Osteoblast (primary cell): Measurements from ENCODE around the gene AP2A1. TPM values are rescaled to one million over a fixed set of nuclear protein-coding genes. Genes with fewer than 3 reads are reported as not detected.

Experiments used
- DNase-seq: peaks from one replicate; pipeline ENCODE4 v3.0.0; 2011; ENCODE audit warnings: low spot score, mixed read lengths; ENCODE audit not compliant: insufficient read length; ENCODE audit errors: missing footprints
- H2AFZ ChIP-seq: 2 replicates; pipeline ENCODE4 v1.6.0; 2011; ENCODE audit warnings: mild to moderate bottlenecking, low read length
- H3K27ac ChIP-seq: 2 replicates; pipeline ENCODE4 v1.5.1; 2011; ENCODE audit warnings: mild to moderate bottlenecking, low read depth, low read length, moderate library complexity
- H3K27me3 ChIP-seq: 2 replicates; pipeline ENCODE4 v1.6.0; 2012; ENCODE audit warnings: mild to moderate bottlenecking, control low read depth, inconsistent platforms, low read length, moderate library complexity; ENCODE audit not compliant: insufficient read depth
- H3K36me3 ChIP-seq: 2 replicates; pipeline ENCODE4 v1.5.1; 2011; ENCODE audit warnings: mild to moderate bottlenecking, low read length, control low read depth, moderate library complexity; ENCODE audit not compliant: insufficient read depth
- H3K4me1 ChIP-seq: 2 replicates; pipeline ENCODE4 v1.5.1; 2011; ENCODE audit warnings: mild to moderate bottlenecking, low read length, control low read depth, moderate library complexity; ENCODE audit not compliant: insufficient read depth
- H3K4me2 ChIP-seq: 2 replicates; pipeline ENCODE4 v1.6.0; 2011; ENCODE audit warnings: mild to moderate bottlenecking, low read length; ENCODE audit not compliant: insufficient read depth
- H3K4me3 ChIP-seq: fragments of 200-600 bp; sonication (generic); 3 replicates; pipeline ENCODE4 v1.5.1; 2012; ENCODE audit warnings: mild to moderate bottlenecking, low read length, inconsistent platforms; ENCODE audit not compliant: insufficient read depth
- H3K79me2 ChIP-seq: 2 replicates; pipeline ENCODE4 v1.6.0; 2012; ENCODE audit warnings: mild to moderate bottlenecking, low read length, control low read depth, inconsistent platforms; ENCODE audit not compliant: insufficient read depth
- H3K9me3 ChIP-seq: 2 replicates; pipeline ENCODE4 v1.5.1; 2011; ENCODE audit warnings: low read depth, low read length, control low read depth
- H4K20me1 ChIP-seq: 2 replicates; pipeline ENCODE4 v1.6.0; 2012; ENCODE audit warnings: mild to moderate bottlenecking, low read length, control low read depth; ENCODE audit not compliant: insufficient read depth
- CTCF ChIP-seq: IDR thresholded peaks from 2 replicates; pipeline ENCODE4 v1.5.1; 2011; ENCODE audit warnings: mild to moderate bottlenecking, low read depth, low read length, moderate library complexity; ENCODE audit errors: extremely low read depth
- total RNA-seq: library from RNA; depleted of rRNA; stranded (reverse); fragments of >200 nt; gene quantifications from 2 replicates; pipeline ENCODE4 v1.2.3, GENCODE V29; 2012

AP2A1 gene
- total RNA-seq, 1 donor = 98.1 TPM

DNA sequence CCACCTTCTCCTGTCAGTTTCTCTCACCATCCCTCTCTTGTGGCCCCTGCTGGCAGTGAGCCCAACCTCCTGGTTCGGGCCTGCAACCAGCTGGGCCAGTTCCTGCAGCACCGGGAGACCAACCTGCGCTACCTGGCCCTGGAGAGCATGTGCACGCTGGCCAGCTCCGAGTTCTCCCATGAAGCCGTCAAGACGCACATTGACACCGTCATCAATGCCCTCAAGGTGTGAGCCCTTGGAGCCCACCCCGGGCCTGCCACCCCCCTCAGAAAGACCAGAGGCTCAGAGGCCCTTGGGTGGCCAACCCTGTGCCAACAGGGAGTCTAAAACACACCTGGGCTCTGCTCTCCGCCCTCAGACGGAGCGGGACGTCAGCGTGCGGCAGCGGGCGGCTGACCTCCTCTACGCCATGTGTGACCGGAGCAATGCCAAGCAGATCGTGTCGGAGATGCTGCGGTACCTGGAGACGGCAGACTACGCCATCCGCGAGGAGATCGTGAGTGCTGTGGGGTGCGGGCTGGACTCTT, 32.5 kb downstream of the AP2A1 start:
- Histone ChIP-seq H3K4me2 (no peak overlapping the region), H4K20me1 (peaks cover 12% of the 10 kb centered on the region), H3K27ac (no peak overlapping the region), H3K27me3 (no peaks in the 10 kb centered on the region), H3K79me2 (peaks cover 5% of the 10 kb centered on the region), H2AFZ (no peak overlapping the region), H3K9me3 (no peaks in the 10 kb centered on the region), H3K36me3 (peaks cover 76% of the 10 kb centered on the region), H3K4me3 (no peak overlapping the region), H3K4me1 (peaks cover 3% of the 10 kb centered on the region)
- TF ChIP-seq CTCF = no peak
- DNase-seq = peak; percentile 51

DNA sequence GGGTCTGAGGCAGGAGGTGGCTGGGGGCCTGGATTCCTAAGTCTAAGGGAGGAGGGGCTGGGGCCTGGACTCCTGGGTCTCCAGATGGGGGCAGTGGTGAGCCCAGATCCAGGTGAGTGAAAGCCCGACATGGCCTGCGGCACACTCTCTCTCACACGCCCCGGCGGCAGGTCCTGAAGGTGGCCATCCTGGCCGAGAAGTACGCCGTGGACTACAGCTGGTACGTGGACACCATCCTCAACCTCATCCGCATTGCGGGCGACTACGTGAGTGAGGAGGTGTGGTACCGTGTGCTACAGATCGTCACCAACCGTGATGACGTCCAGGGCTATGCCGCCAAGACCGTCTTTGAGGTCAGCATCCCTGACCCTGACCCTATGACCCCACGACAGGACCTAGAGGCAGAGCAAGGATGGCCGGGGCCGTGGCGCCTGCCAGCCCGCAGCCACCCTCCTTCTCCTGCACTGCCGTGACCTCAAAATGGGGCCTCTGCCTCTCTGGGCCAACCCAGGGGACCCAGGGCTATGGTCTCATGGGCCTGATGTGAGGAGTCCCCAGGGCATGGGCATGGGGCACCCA, 33.1 kb downstream of the AP2A1 start:
- H3K36me3 ChIP-seq = peaks cover 76% of the 10 kb centered on the region

GRCh38 chr19:49800771-49801170, 34.0 kb downstream of the AP2A1 start:
- DNase-seq = peak; percentile 43
- Histone ChIP-seq H3K79me2 (peaks cover 5% of the 10 kb centered on the region), H3K9me3 (no peaks in the 10 kb centered on the region), H3K4me3 (no peak overlapping the region), H4K20me1 (peaks cover 12% of the 10 kb centered on the region), H3K27ac (no peak overlapping the region), H3K36me3 (peaks cover 72% of the 10 kb centered on the region), H3K27me3 (no peaks in the 10 kb centered on the region), H3K4me2 (no peak overlapping the region), H2AFZ (no peak overlapping the region), H3K4me1 (peaks cover 3% of the 10 kb centered on the region)
- no peak for TF ChIP-seq CTCF

More for the DNA sequence above, 33.1 kb downstream of the AP2A1 start:
- H3K79me2 ChIP-seq = peaks cover 5% of the 10 kb centered on the region
- peaks cover 3% of the 10 kb centered on the region for H3K4me1 ChIP-seq
- DNase-seq = peak; percentile 59
- no peak overlapping the region for H3K27ac ChIP-seq
- no peak overlapping the region for H2AFZ ChIP-seq
- H4K20me1 ChIP-seq = peaks cover 12% of the 10 kb centered on the region
- no peak overlapping the region for H3K4me3 ChIP-seq
- H3K4me2 ChIP-seq = no peak overlapping the region
- H3K9me3 ChIP-seq = no peaks in the 10 kb centered on the region
- no peak for TF ChIP-seq CTCF
- H3K27me3 ChIP-seq = no peaks in the 10 kb centered on the region

GRCh38 chr19:49801401-49801888, 34.6 kb downstream of the AP2A1 start:
- Histone ChIP-seq H3K4me1 (peaks cover 3% of the 10 kb centered on the region), H3K4me3 (no peak overlapping the region), H3K27ac (no peak overlapping the region), H3K79me2 (peaks cover 1% of the 10 kb centered on the region), H2AFZ (no peak overlapping the region), H3K9me3 (no peaks in the 10 kb centered on the region), H3K36me3 (peaks cover 70% of the 10 kb centered on the region), H4K20me1 (peaks cover 8% of the 10 kb centered on the region), H3K27me3 (no peaks in the 10 kb centered on the region), H3K4me2 (peak overlapping the region; percentile 66)
- no peak for DNase-seq
- TF ChIP-seq CTCF = no peak
